ENCODE results near the gene R3HCC1L. TPM values are rescaled to one million over a fixed set of nuclear protein-coding genes. Genes with fewer than 3 reads are reported as not detected.

The R3HCC1L gene
- total and polyA plus RNA-seq, 10 of the 15 experiments (the other 5 are each of a cell fraction or from before 2014, with no cell fraction given): 11.3 to 20.3 (median 15.3) TPM

GRCh38 chr10:98265403-98266378 lies 131.2 kb downstream of the R3HCC1L start:
- no peak for FAIRE-seq
- WGBS (ENCODE audit: insufficient coverage, insufficient replicate concordance, low lambda C conversion rate, missing lambda C conversion rate): 43% methylated on average over 16 of the region's 17 CpGs
- no peak for ATAC-seq
- no peak overlapping the region for H2AFZ ChIP-seq (ENCODE audit: control insufficient read depth, low read depth, low read length)
- H3K4me1 ChIP-seq (ENCODE audit: control insufficient read depth, insufficient read depth, low read length): no peaks in the 10 kb centered on the region
- SMC1A ChIA-PET (ENCODE audit: uncharacterized antibody, unreplicated experiment): no interaction called here
- H3K27ac ChIP-seq (ENCODE audit: control insufficient read depth, insufficient read depth): no peak overlapping the region
- RAD21 ChIA-PET (ENCODE audit: unreplicated experiment): no interaction called here
- no peaks in the 10 kb centered on the region for H3K36me3 ChIP-seq (ENCODE audit: control insufficient read depth in 2 of 2, insufficient read depth in 2 of 2, low read length in 1 of 2)
- H3K27me3 ChIP-seq (replicated peaks in 1 of 2; ENCODE audit: control insufficient read depth in 2 of 2, insufficient read depth in 2 of 2, low read length in 1 of 2): peaks cover 7 to 13% of the 10 kb centered on the region in 2 experiments
- H4K20me1 ChIP-seq (ENCODE audit: control insufficient read depth, insufficient read depth): no peaks in the 10 kb centered on the region
- POLR2A ChIA-PET: no interaction called here
- H3K9me3 ChIP-seq (replicated peaks; ENCODE audit: control insufficient read depth, insufficient read depth, low read length): no peaks in the 10 kb centered on the region
- intact Hi-C loops (cut with micrococcal nuclease; ENCODE audit: unreplicated experiment): no loop called here
- in situ Hi-C loops (cut with MboI): no loop called here
- H3K4me2 ChIP-seq (ENCODE audit: control insufficient read depth, insufficient read depth): no peak overlapping the region
- no peaks in the 10 kb centered on the region for H3K79me2 ChIP-seq (ENCODE audit: control insufficient read depth, insufficient read depth, low read length)
- no peak for DNase-seq (ENCODE audit: low read depth, low spot score)
- CTCF ChIA-PET: no interaction called here
- no peak overlapping the region for H3K4me3 ChIP-seq
- H3K9ac ChIP-seq (ENCODE audit: control insufficient read depth, insufficient read depth, low read length): no peak overlapping the region
- no TSS peak for BruUV-seq (replicated peaks)
- no peak for TF ChIP-seq ZNF274 (IDR thresholded peaks at IDR 0.05; ENCODE audit: insufficient read depth, insufficient read length)
- no peak for TF ChIP-seq PRDM15 (CRISPR knock-in tag; IDR thresholded peaks at IDR 0.05)
- no peak for TF ChIP-seq ZNF217 (IDR thresholded peaks at IDR 0.05)
- no peak for TF ChIP-seq SP1 (IDR thresholded peaks at IDR 0.05; ENCODE audit: low read depth, low read length)
- no peak for TF ChIP-seq RAD51 (IDR thresholded peaks at IDR 0.05)
- no peak for TF ChIP-seq YY1 (IDR thresholded peaks at IDR 0.05; ENCODE audit: low read depth, low read length)
- TF ChIP-seq REST (IDR thresholded peaks at IDR 0.05; ENCODE audit: low read depth, low read length): no peak
- no peak for TF ChIP-seq CREM (IDR thresholded peaks at IDR 0.05; ENCODE audit: low read depth)
- no peak for TF ChIP-seq ZBTB11 (CRISPR knock-in tag; IDR thresholded peaks at IDR 0.05)
- no peak for TF ChIP-seq TCF3 (IDR thresholded peaks at IDR 0.05; ENCODE audit: borderline replicate concordance, insufficient read depth, low read depth, low read length)
- no peak for TF ChIP-seq TAF1 (IDR thresholded peaks at IDR 0.05; ENCODE audit: borderline replicate concordance, low read depth, low read length)
